ENCODE results near the gene KIF13A. TPM values are rescaled to one million over a fixed set of nuclear protein-coding genes. Genes with fewer than 3 reads are reported as not detected.
A peak's percentile ranks its signal among the peaks of the same experiment; 100 is the strongest.

The KIF13A gene
- total RNA-seq, 1 experiment from 2014 or later: 0.07 TPM

DNA sequence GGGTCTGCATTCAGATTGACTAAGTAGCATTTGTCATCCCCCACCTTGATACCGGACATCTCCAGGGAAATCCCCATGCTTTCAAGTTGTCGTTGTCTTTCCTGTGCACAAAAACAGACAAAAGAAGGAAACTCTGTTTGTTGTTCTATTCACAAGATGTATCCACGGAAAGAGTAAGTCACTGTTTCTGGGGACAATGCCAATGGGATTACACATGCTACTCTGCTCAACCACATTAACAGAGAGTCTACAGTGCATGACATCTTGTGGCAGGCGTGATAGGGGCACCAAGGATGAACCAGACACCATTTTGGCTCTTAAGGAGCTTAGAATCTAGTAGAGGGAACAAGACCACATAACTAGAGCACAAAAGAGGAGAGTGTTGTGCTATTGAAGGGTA, 156.3 kb downstream of the KIF13A start:
- no peak overlapping the region for H3K27ac ChIP-seq (ENCODE audit: low read length)
- H4K20me1 ChIP-seq (ENCODE audit: insufficient read depth, low read depth, low read length): no peaks in the 10 kb centered on the region
- no peaks in the 10 kb centered on the region for H3K4me1 ChIP-seq (ENCODE audit: low read length)
- no peak overlapping the region for H2AFZ ChIP-seq (ENCODE audit: low read length)
- H3K27me3 ChIP-seq (ENCODE audit: low read length): no peaks in the 10 kb centered on the region
- H3K9me3 ChIP-seq (ENCODE audit: low read length): no peaks in the 10 kb centered on the region
- H3K4me2 ChIP-seq (ENCODE audit: low read depth, low read length, poor library complexity, severe bottlenecking): no peak overlapping the region
- no peaks in the 10 kb centered on the region for H3K79me2 ChIP-seq (ENCODE audit: low read length)
- no peak overlapping the region for H3K9ac ChIP-seq (ENCODE audit: low read length)
- H3K9me2 ChIP-seq (replicated peaks; ENCODE audit: insufficient read depth, low read length): no peaks in the 10 kb centered on the region
- H3K4me3 ChIP-seq (ENCODE audit: low read length): no peak overlapping the region
- DNase-seq: no peak
- no peaks in the 10 kb centered on the region for H3K36me3 ChIP-seq (ENCODE audit: insufficient read depth, low read length)

DNA sequence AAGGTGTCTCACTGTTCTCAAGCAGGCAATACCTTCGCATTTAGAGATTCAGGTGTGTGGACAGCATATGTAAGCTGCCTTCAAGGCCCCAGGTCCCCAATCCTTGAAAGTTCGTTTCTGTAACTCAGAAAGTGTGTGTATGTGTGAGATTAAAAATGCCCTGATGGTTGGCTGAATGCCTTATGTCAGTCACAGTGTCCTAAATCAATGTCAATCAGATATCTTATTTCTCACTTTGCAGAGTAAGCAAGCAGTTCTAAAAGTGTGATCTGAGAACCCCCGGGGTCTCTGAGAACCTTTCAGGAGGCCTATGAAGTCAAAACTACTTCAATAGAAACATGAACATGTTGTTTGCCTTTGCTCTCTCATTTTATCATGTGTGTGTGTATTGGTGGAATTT, 157.5 kb downstream of the KIF13A start:
- Histone ChIP-seq H3K9ac (ENCODE audit: low read length) (no peak overlapping the region), H3K4me3 (ENCODE audit: low read length) (no peak overlapping the region), H3K4me1 (ENCODE audit: low read length) (no peaks in the 10 kb centered on the region), H3K4me2 (ENCODE audit: low read depth, low read length, poor library complexity, severe bottlenecking) (no peak overlapping the region), H3K27ac (ENCODE audit: low read length) (no peak overlapping the region), H3K9me2 (replicated peaks; ENCODE audit: insufficient read depth, low read length) (no peaks in the 10 kb centered on the region), H2AFZ (ENCODE audit: low read length) (no peak overlapping the region), H4K20me1 (ENCODE audit: insufficient read depth, low read depth, low read length) (no peaks in the 10 kb centered on the region), H3K27me3 (ENCODE audit: low read length) (no peaks in the 10 kb centered on the region), H3K79me2 (ENCODE audit: low read length) (no peaks in the 10 kb centered on the region), H3K9me3 (ENCODE audit: low read length) (no peaks in the 10 kb centered on the region), H3K36me3 (ENCODE audit: insufficient read depth, low read length) (no peaks in the 10 kb centered on the region)
- DNase-seq: no peak

DNA sequence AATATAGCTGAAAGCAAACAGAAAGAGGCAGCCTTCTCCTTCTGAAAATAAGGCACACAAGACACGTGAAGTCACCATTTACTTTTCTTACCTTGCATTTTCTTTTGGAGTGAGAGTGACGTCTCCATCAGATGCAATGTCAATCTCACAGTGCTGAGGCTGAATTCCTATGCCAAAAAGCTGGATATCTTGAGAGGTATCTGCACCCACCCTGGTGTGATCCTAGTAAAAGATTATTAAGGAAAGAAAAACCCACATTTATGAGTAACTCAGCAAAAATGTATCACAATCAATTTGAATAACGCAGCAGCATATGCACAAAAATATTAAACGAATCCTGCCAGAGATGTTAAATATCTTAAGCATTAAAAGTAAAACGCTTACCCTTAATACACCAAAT, 159.3 kb downstream of the KIF13A start:
- no peaks in the 10 kb centered on the region for H4K20me1 ChIP-seq (ENCODE audit: insufficient read depth, low read depth, low read length)
- H3K9ac ChIP-seq (ENCODE audit: low read length): no peak overlapping the region
- no peaks in the 10 kb centered on the region for H3K79me2 ChIP-seq (ENCODE audit: low read length)
- H2AFZ ChIP-seq (ENCODE audit: low read length): no peak overlapping the region
- H3K36me3 ChIP-seq (ENCODE audit: insufficient read depth, low read length): no peaks in the 10 kb centered on the region
- no peaks in the 10 kb centered on the region for H3K9me2 ChIP-seq (replicated peaks; ENCODE audit: insufficient read depth, low read length)
- no peak overlapping the region for H3K4me3 ChIP-seq (ENCODE audit: low read length)
- H3K9me3 ChIP-seq (ENCODE audit: low read length): no peaks in the 10 kb centered on the region
- DNase-seq: no peak
- no peak overlapping the region for H3K27ac ChIP-seq (ENCODE audit: low read length)
- no peaks in the 10 kb centered on the region for H3K4me1 ChIP-seq (ENCODE audit: low read length)
- no peak overlapping the region for H3K4me2 ChIP-seq (ENCODE audit: low read depth, low read length, poor library complexity, severe bottlenecking)
- no peaks in the 10 kb centered on the region for H3K27me3 ChIP-seq (ENCODE audit: low read length)

DNA sequence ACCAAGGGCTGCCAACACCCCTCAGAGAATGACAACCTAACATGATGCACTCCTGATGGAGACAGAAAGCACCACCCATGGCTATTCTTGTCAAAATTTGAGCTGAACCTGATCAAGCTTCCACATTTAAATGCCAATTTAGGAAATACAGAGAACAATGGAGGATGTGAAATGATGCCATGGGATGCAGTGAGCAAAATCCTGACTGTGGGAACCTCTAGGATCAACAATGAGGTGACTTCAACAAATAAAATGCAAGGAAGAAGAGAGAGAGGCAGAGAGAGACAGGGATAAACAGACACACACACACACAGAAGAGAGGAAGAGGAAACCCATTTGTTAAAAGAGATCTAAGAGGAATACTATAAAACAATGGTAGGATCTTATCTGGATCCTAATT, 161.1 kb downstream of the KIF13A start:
- Histone ChIP-seq H3K4me2 (ENCODE audit: low read depth, low read length, poor library complexity, severe bottlenecking) (no peak overlapping the region), H3K79me2 (ENCODE audit: low read length) (no peaks in the 10 kb centered on the region), H4K20me1 (ENCODE audit: insufficient read depth, low read depth, low read length) (no peaks in the 10 kb centered on the region), H3K9me2 (replicated peaks; ENCODE audit: insufficient read depth, low read length) (no peaks in the 10 kb centered on the region), H3K9ac (ENCODE audit: low read length) (no peak overlapping the region), H3K4me1 (ENCODE audit: low read length) (no peaks in the 10 kb centered on the region), H3K4me3 (ENCODE audit: low read length) (no peak overlapping the region), H3K9me3 (ENCODE audit: low read length) (no peaks in the 10 kb centered on the region), H3K27ac (ENCODE audit: low read length) (no peak overlapping the region), H2AFZ (ENCODE audit: low read length) (no peak overlapping the region), H3K36me3 (ENCODE audit: insufficient read depth, low read length) (no peaks in the 10 kb centered on the region), H3K27me3 (ENCODE audit: low read length) (no peaks in the 10 kb centered on the region)
- DNase-seq: no peak

DNA sequence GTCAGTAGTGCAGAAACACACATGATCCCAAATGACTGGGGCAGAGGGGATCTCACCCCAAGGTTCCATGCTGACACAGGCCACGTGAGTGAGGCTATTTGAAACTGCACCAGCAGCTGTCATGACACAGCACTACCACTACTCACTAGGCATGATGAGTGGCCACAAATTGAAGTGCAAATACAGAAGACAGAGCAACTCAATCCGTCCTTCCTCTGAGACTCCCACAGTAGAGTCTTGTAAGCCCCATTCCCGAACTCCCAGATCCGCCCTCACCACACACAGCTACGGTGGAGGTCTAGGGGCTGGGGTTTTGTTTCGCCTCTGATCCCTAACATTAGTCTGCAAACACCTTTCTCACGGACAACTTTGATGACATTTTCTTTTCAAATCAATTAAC, 167.4 kb downstream of the KIF13A start:
- H4K20me1 ChIP-seq (ENCODE audit: insufficient read depth, low read depth, low read length): no peaks in the 10 kb centered on the region
- no peaks in the 10 kb centered on the region for H3K9me3 ChIP-seq (ENCODE audit: low read length)
- no peak overlapping the region for H2AFZ ChIP-seq (ENCODE audit: low read length)
- no peaks in the 10 kb centered on the region for H3K9me2 ChIP-seq (replicated peaks; ENCODE audit: insufficient read depth, low read length)
- no peaks in the 10 kb centered on the region for H3K4me1 ChIP-seq (ENCODE audit: low read length)
- no peaks in the 10 kb centered on the region for H3K27me3 ChIP-seq (ENCODE audit: low read length)
- peak; percentile 39 for DNase-seq
- no peak overlapping the region for H3K4me3 ChIP-seq (ENCODE audit: low read length)
- no peaks in the 10 kb centered on the region for H3K36me3 ChIP-seq (ENCODE audit: insufficient read depth, low read length)
- H3K4me2 ChIP-seq (ENCODE audit: low read depth, low read length, poor library complexity, severe bottlenecking): no peak overlapping the region
- no peak overlapping the region for H3K27ac ChIP-seq (ENCODE audit: low read length)
- H3K9ac ChIP-seq (ENCODE audit: low read length): no peak overlapping the region
- H3K79me2 ChIP-seq (ENCODE audit: low read length): no peaks in the 10 kb centered on the region

DNA sequence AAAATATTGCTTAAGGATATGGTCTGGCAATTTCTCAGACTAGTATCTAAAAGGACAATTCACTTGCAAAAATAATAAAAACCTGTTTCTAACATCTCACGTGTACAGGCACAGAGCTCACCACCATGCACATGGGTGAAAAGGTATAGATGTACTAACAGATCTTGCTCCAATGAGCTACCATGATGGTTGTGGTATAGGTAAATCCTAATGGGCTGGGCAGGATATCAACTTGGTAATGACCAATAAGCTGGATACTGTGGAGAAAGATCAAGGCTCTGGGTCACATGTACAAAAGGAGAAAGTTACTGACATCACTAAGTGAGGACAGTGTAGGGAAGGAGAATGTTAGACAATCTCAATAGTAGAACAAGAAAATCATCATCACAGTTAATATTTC, 169.7 kb downstream of the KIF13A start:
- H3K4me3 ChIP-seq (ENCODE audit: low read length): no peak overlapping the region
- no peak for DNase-seq
- H4K20me1 ChIP-seq (ENCODE audit: insufficient read depth, low read depth, low read length): no peaks in the 10 kb centered on the region
- H3K27me3 ChIP-seq (ENCODE audit: low read length): no peaks in the 10 kb centered on the region
- H3K79me2 ChIP-seq (ENCODE audit: low read length): no peaks in the 10 kb centered on the region
- H3K9ac ChIP-seq (ENCODE audit: low read length): no peak overlapping the region
- no peaks in the 10 kb centered on the region for H3K4me1 ChIP-seq (ENCODE audit: low read length)
- H3K9me2 ChIP-seq (replicated peaks; ENCODE audit: insufficient read depth, low read length): no peaks in the 10 kb centered on the region
- H3K4me2 ChIP-seq (ENCODE audit: low read depth, low read length, poor library complexity, severe bottlenecking): no peak overlapping the region
- no peaks in the 10 kb centered on the region for H3K36me3 ChIP-seq (ENCODE audit: insufficient read depth, low read length)
- no peaks in the 10 kb centered on the region for H3K9me3 ChIP-seq (ENCODE audit: low read length)
- H3K27ac ChIP-seq (ENCODE audit: low read length): no peak overlapping the region
- H2AFZ ChIP-seq (ENCODE audit: low read length): no peak overlapping the region

DNA sequence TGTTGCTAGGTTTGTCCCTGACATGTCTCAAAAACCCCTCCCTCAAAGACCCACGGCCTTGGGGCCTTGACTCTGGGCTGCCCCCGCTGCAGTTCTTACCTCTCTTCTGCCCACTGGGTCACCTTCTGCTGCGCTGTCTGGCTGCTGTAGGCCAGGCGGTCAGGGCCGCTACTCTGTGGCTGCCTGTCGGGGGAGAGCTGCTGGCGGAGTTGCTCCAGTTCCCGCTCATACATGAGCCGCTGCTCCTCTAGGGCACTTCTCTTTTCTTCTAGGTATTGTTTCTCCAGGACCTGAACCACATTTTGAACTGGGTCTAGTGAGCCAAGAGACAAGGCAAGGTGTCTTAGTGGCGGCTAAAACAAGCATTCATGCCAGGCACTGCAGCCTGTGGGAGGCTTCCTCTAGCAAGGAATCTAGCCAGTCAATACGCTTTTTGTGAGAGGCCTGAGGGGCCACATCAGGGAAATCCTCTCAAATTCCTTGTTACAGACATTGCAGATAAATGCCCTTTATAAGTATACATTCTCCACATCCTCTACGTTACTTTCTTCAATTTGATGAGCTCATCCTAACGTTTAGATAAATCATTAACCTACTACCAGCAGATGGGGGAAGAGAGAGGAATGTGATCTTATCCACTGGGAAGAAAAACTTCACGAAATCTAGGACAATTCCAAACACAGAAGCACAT, 170.4 kb downstream of the KIF13A start:
- Histone ChIP-seq H3K4me3 (ENCODE audit: low read length) (no peak overlapping the region), H4K20me1 (ENCODE audit: insufficient read depth, low read depth, low read length) (no peaks in the 10 kb centered on the region), H3K79me2 (ENCODE audit: low read length) (no peaks in the 10 kb centered on the region), H3K4me2 (ENCODE audit: low read depth, low read length, poor library complexity, severe bottlenecking) (no peak overlapping the region), H3K27ac (ENCODE audit: low read length) (no peak overlapping the region), H3K9me3 (ENCODE audit: low read length) (no peaks in the 10 kb centered on the region), H3K4me1 (ENCODE audit: low read length) (no peaks in the 10 kb centered on the region), H2AFZ (ENCODE audit: low read length) (no peak overlapping the region), H3K9ac (ENCODE audit: low read length) (no peak overlapping the region), H3K27me3 (ENCODE audit: low read length) (peaks cover 3% of the 10 kb centered on the region; the same call in 1 of the 2 replicates), H3K36me3 (ENCODE audit: insufficient read depth, low read length) (no peaks in the 10 kb centered on the region), H3K9me2 (replicated peaks; ENCODE audit: insufficient read depth, low read length) (no peaks in the 10 kb centered on the region)
- DNase-seq: peak; percentile 7

DNA sequence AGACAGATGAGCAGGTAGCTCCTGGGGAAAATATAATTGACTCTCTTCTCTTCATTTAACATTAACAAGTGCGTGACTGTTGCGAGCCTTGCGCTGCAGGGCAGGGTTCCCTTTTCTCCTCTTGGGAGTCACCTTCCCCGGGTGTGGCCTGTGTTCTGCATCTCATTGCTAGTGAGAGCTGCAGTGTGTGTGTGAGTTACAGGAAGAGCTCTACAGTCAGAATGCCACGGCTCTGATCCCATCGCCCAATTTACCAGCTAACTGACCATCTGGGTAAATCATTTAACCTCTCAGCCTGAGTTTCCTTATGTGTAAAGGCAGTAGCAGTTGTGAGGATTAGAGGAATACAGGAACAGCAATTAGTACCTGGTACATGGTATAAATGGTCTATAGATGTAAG, 173.9 kb downstream of the KIF13A start:
- Histone ChIP-seq H3K36me3 (ENCODE audit: insufficient read depth, low read length) (no peaks in the 10 kb centered on the region), H4K20me1 (ENCODE audit: insufficient read depth, low read depth, low read length) (no peaks in the 10 kb centered on the region), H3K9ac (ENCODE audit: low read length) (no peak overlapping the region), H3K9me2 (replicated peaks; ENCODE audit: insufficient read depth, low read length) (no peaks in the 10 kb centered on the region), H3K27ac (ENCODE audit: low read length) (no peak overlapping the region), H3K4me2 (ENCODE audit: low read depth, low read length, poor library complexity, severe bottlenecking) (no peak overlapping the region), H3K79me2 (ENCODE audit: low read length) (no peaks in the 10 kb centered on the region), H2AFZ (ENCODE audit: low read length) (no peak overlapping the region), H3K4me1 (ENCODE audit: low read length) (no peaks in the 10 kb centered on the region), H3K4me3 (ENCODE audit: low read length) (no peak overlapping the region), H3K9me3 (ENCODE audit: low read length) (no peaks in the 10 kb centered on the region), H3K27me3 (ENCODE audit: low read length) (peaks cover 3% of the 10 kb centered on the region; the same call in 1 of the 2 replicates)
- no peak for DNase-seq

Measured in Karpas-422 (cell line).